DOHH2 (cell line): ENCODE data around the gene BRIP1.
"Not testable (repeated sequence)": the region's sequence is repeated elsewhere in the genome, so short reads cannot be mapped to it uniquely, and the experiment has no call there.

Experiments
- H3F3A ChIP-seq: fragments of 200-600 bp; sonication (generic), shearing (Covaris generic); 2 replicates; pipeline ENCODE4 v1.6.0; 2016; ENCODE audit warnings: antibody characterized with exemption, mild to moderate bottlenecking; ENCODE audit not compliant: control insufficient read depth, insufficient read depth
- H3K27ac ChIP-seq: fragments of 200-600 bp; sonication (generic); 2 replicates; pipeline ENCODE4 v1.5.1; 2014; ENCODE audit warnings: low read depth, mild to moderate bottlenecking, low read length, moderate library complexity
- H3K27me3 ChIP-seq: fragments of 200-600 bp; sonication (generic); 2 replicates; pipeline ENCODE4 v1.6.1; 2014; ENCODE audit warnings: mild to moderate bottlenecking, low read length, mixed read lengths; ENCODE audit not compliant: control insufficient read depth
- H3K36me3 ChIP-seq: fragments of 200-600 bp; sonication (generic); 2 replicates; pipeline ENCODE4 v1.6.1; 2014; ENCODE audit warnings: mild to moderate bottlenecking, low read length, moderate library complexity, mixed read lengths; ENCODE audit not compliant: control insufficient read depth
- H3K4me1 ChIP-seq: fragments of 200-600 bp; sonication (generic); 2 replicates; pipeline ENCODE4 v1.6.1; 2014; ENCODE audit warnings: mild to moderate bottlenecking, low read length, mixed read lengths; ENCODE audit not compliant: control insufficient read depth
- H3K4me2 ChIP-seq: fragments of 200-600 bp; sonication (generic); 2 replicates; pipeline ENCODE4 v1.6.0; 2014; ENCODE audit warnings: mild to moderate bottlenecking, low read length, moderate library complexity
- H3K4me3 ChIP-seq: fragments of 200-600 bp; sonication (generic); 2 replicates; pipeline ENCODE4 v1.5.1; 2014; ENCODE audit warnings: mild to moderate bottlenecking, low read length, mixed read lengths
- H3K79me2 ChIP-seq: fragments of 200-600 bp; sonication (generic); 2 replicates; pipeline ENCODE4 v1.6.1; 2014; ENCODE audit warnings: mild to moderate bottlenecking, low read length, mixed read lengths; ENCODE audit not compliant: control insufficient read depth
- H3K9me2 ChIP-seq: fragments of 200-600 bp; sonication (generic); replicated peaks from 2 replicates; pipeline ENCODE4 v1.6.1; 2014; ENCODE audit warnings: mild to moderate bottlenecking, low read length, mixed read lengths; ENCODE audit not compliant: control insufficient read depth
- H3K9me3 ChIP-seq: fragments of 200-600 bp; sonication (generic); 2 replicates; pipeline ENCODE4 v1.6.1; 2014; ENCODE audit warnings: antibody characterized with exemption, low read length, mixed read lengths; ENCODE audit not compliant: control insufficient read depth, insufficient read depth
- H4K20me1 ChIP-seq: fragments of 200-600 bp; sonication (generic); 2 replicates; pipeline ENCODE4 v1.6.0; 2014; ENCODE audit warnings: low read depth, mild to moderate bottlenecking, antibody characterized with exemption, low read length, moderate library complexity; ENCODE audit not compliant: control insufficient read depth, insufficient read depth
- EZH2phosphoT487 ChIP-seq: fragments of 200-600 bp; sonication (generic); IDR thresholded peaks from 2 replicates; pipeline ENCODE4 v1.6.1; 2017; ENCODE audit warnings: borderline replicate concordance, mild to moderate bottlenecking, antibody characterized with exemption, low read length, moderate library complexity, mixed read lengths
- TF ChIP-seq, protein P1 (sequence below): fragments of 200-600 bp; sonication (generic); IDR thresholded peaks from one replicate; pipeline ENCODE4 v1.5.1; 2014; ENCODE audit warnings: antibody characterized with exemption, mild to moderate bottlenecking, low read depth, low read length; ENCODE audit not compliant: poor library complexity, severe bottlenecking

BRIP1 gene

DNA sequence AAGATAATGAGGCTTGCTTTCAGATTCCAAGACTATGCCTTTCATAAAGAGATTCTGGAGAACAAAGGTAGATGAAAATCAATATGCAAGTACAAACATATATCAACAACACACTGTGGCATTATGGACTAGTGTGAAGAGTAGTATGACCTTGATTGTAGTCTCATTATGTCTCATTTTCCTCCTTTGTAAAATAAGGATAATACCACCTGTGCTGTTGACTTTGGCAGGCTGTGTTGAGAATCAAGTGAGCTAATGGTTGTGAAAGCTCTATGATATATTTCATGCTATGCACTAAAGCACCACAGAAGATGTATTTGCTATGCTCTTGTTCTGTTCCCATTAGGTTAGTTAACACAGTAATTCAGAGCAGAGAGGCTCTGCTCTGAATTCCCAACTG, 193.8 kb downstream of the BRIP1 start:
- Histone ChIP-seq H3K79me2 (no peaks in the 10 kb centered on the region), H3K36me3 (no peaks in the 10 kb centered on the region), H3K4me2 (no peak overlapping the region), H3K27me3 (no peaks in the 10 kb centered on the region), H3K4me3 (no peak overlapping the region), H3F3A (no peaks in the 10 kb centered on the region), H3K27ac (no peak overlapping the region), H3K9me3 (no peaks in the 10 kb centered on the region), H3K4me1 (no peaks in the 10 kb centered on the region), H3K9me2 (no peaks in the 10 kb centered on the region), H4K20me1 (no peaks in the 10 kb centered on the region)
- TF ChIP-seq EZH2phosphoT487, result no peak
- TF ChIP-seq, protein P1, sequence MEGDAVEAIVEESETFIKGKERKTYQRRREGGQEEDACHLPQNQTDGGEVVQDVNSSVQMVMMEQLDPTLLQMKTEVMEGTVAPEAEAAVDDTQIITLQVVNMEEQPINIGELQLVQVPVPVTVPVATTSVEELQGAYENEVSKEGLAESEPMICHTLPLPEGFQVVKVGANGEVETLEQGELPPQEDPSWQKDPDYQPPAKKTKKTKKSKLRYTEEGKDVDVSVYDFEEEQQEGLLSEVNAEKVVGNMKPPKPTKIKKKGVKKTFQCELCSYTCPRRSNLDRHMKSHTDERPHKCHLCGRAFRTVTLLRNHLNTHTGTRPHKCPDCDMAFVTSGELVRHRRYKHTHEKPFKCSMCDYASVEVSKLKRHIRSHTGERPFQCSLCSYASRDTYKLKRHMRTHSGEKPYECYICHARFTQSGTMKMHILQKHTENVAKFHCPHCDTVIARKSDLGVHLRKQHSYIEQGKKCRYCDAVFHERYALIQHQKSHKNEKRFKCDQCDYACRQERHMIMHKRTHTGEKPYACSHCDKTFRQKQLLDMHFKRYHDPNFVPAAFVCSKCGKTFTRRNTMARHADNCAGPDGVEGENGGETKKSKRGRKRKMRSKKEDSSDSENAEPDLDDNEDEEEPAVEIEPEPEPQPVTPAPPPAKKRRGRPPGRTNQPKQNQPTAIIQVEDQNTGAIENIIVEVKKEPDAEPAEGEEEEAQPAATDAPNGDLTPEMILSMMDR, result no peak

- no peaks in the 10 kb centered on the region for H3K9me3 ChIP-seq
- TF ChIP-seq EZH2phosphoT487, result no peak
- TF ChIP-seq, protein P1, result no peak
- no peaks in the 10 kb centered on the region for H3K27me3 ChIP-seq
- no peaks in the 10 kb centered on the region for H3K4me1 ChIP-seq
- H3K4me2 ChIP-seq, result no peak overlapping the region
- H3K36me3 ChIP-seq, result no peaks in the 10 kb centered on the region
- no peaks in the 10 kb centered on the region for H4K20me1 ChIP-seq
- no peak overlapping the region for H3K27ac ChIP-seq
- no peak overlapping the region for H3K4me3 ChIP-seq
- no peaks in the 10 kb centered on the region for H3F3A ChIP-seq
- no peaks in the 10 kb centered on the region for H3K79me2 ChIP-seq
- no peaks in the 10 kb centered on the region for H3K9me2 ChIP-seq
Observed at GRCh38 chr17:61668486-61668885, 194.8 kb downstream of the BRIP1 start.

GRCh38 chr17:61666406-61667088, 196.8 kb downstream of the BRIP1 start:
- H3K4me2 ChIP-seq, H3K9me3 ChIP-seq: not testable (repeated sequence)

DNA sequence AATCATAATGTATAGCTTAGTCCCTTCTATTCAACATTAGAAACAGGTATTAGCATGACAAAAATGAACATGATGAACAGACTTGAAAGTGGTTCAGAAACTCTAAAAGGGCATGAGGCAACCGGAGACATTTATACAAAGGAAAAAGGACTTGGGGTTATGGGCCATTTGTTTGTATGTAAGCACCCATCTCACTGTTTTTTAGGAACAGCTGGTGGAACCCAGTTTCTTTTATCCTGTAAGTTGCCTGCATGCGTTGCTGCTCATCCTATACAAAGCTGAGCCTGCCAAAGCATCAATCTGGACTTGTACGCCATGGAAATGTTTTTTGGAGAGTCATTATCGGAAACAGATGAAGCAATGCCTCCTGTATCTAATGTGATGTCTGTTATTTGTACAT, 200.0 kb downstream of the BRIP1 start:
- no peak for TF ChIP-seq EZH2phosphoT487
- TF ChIP-seq, protein P1, result no peak

More at GRCh38 chr17:61666406-61667088, 196.8 kb downstream of the BRIP1 start:
- H3F3A ChIP-seq, H3K27ac ChIP-seq, H3K9me2 ChIP-seq, H4K20me1 ChIP-seq, H3K79me2 ChIP-seq, H3K4me1 ChIP-seq, H3K36me3 ChIP-seq, H3K27me3 ChIP-seq, H3K4me3 ChIP-seq: not testable (repeated sequence)

More for the DNA sequence above, 200.0 kb downstream of the BRIP1 start:
- Histone ChIP-seq H3K4me1 (no peaks in the 10 kb centered on the region), H3K79me2 (no peaks in the 10 kb centered on the region), H4K20me1 (no peaks in the 10 kb centered on the region), H3K9me2 (no peaks in the 10 kb centered on the region), H3K27me3 (no peaks in the 10 kb centered on the region), H3K36me3 (no peaks in the 10 kb centered on the region), H3K27ac (no peak overlapping the region), H3K4me2 (no peak overlapping the region), H3K9me3 (no peaks in the 10 kb centered on the region), H3F3A (no peaks in the 10 kb centered on the region), H3K4me3 (no peak overlapping the region)
